HepG2 (cell line): ENCODE results near the gene SUSD2. TPM values are rescaled to one million over a fixed set of nuclear protein-coding genes. Genes with fewer than 3 reads are reported as not detected.

Experiments used
- ELF4 ChIP-seq: sonication (generic); formaldehyde crosslinking; IDR thresholded peaks from 2 replicates; pipeline ENCODE4 v1.5.0; 2020; ENCODE audit warnings: missing genetic modification reagents, mild to moderate bottlenecking, moderate library complexity, borderline replicate concordance
- HCFC1 ChIP-seq: fragments of 150-350 bp; IDR thresholded peaks from 2 replicates; pipeline ENCODE4 v1.6.1; 2014; ENCODE audit warnings: low read depth, low read length
- HNRNPL ChIP-seq: fragments of 200-400 bp; formaldehyde crosslinking; IDR thresholded peaks from 2 replicates; pipeline ENCODE4 v1.6.1; 2017; ENCODE audit warnings: mild to moderate bottlenecking, low read depth, low read length
- JUND ChIP-seq: sonication (generic); formaldehyde crosslinking; IDR thresholded peaks from 2 replicates; pipeline ENCODE4 v1.8.0; 2022; ENCODE audit warnings: mild to moderate bottlenecking, missing genetic modification reagents
- KDM2A ChIP-seq: sonication (generic); formaldehyde crosslinking; IDR thresholded peaks from 2 replicates; pipeline ENCODE4 v1.4.0; 2020; ENCODE audit warnings: low read depth, missing genetic modification reagents, borderline replicate concordance
- MED1 ChIP-seq: sonication (generic); formaldehyde crosslinking; IDR thresholded peaks from 2 replicates; pipeline ENCODE4 v1.4.0; 2020; ENCODE audit warnings: missing genetic modification reagents
- NRL ChIP-seq: sonication (generic); formaldehyde crosslinking; IDR thresholded peaks from 2 replicates; pipeline ENCODE4 v1.5.0; 2020; ENCODE audit warnings: missing genetic modification reagents, mild to moderate bottlenecking, moderate library complexity, borderline replicate concordance
- PHF8 ChIP-seq: sonication (generic); formaldehyde crosslinking; IDR thresholded peaks from 2 replicates; pipeline ENCODE4 v1.5.0; 2020; ENCODE audit warnings: missing genetic modification reagents
- SMARCC2 ChIP-seq: fragments of 450-650 bp; IDR thresholded peaks from 2 replicates; pipeline ENCODE4 v1.6.1; 2017; ENCODE audit warnings: antibody characterized with exemption, mild to moderate bottlenecking
- TSC22D2 ChIP-seq: sonication (generic); formaldehyde crosslinking; IDR thresholded peaks from 2 replicates; pipeline ENCODE4 v1.5.1; 2020; ENCODE audit warnings: missing genetic modification reagents, mild to moderate bottlenecking, borderline replicate concordance
- ZFP90 ChIP-seq: sonication (generic); formaldehyde crosslinking; IDR thresholded peaks from 2 replicates; pipeline ENCODE4 v1.8.0; 2022; ENCODE audit warnings: missing genetic modification reagents, mild to moderate bottlenecking, inconsistent platforms, borderline replicate concordance
- ZKSCAN1 ChIP-seq: fragments of 150-350 bp; IDR thresholded peaks from 2 replicates; pipeline ENCODE4 v1.6.1; 2014; ENCODE audit warnings: low read length
- ZMYM2 ChIP-seq: sonication (generic); formaldehyde crosslinking; IDR thresholded peaks from 2 replicates; pipeline ENCODE4 v1.8.0; 2022; ENCODE audit warnings: mild to moderate bottlenecking, missing genetic modification reagents
- ZNF224 ChIP-seq: sonication (generic); formaldehyde crosslinking; IDR thresholded peaks from 2 replicates; pipeline ENCODE4 v1.5.0; 2020; ENCODE audit warnings: mild to moderate bottlenecking, missing genetic modification reagents
- polyA plus RNA-seq, 8 experiments: library from polyadenylated mRNA; depleted of rRNA in 3 of 8; stranded (reverse) in 7 of 8; unstranded in 1 of 8; fragments of >200 nt; fragmentation: Illumina TruSeq in 4 of 8; extraction: Trizol in 4 of 8; gene quantifications; 2 replicates each; pipeline versions ENCODE4 v1.2.1 to v1.2.3, GENCODE V29; 2011 to 2016; ENCODE audit warnings: low read depth in 4 of 8, missing spikeins in 1 of 8, mixed read lengths in 1 of 8; ENCODE audit not compliant: insufficient read depth in 1 of 8
- total RNA-seq, 5 experiments: library from RNA; depleted of rRNA; stranded (reverse); fragments of >200 nt; fragmentation: Illumina TruSeq; extraction: Trizol; gene quantifications; 2 replicates each; pipeline ENCODE4 v1.2.3, GENCODE V29; 2016; ENCODE audit warnings: low read depth in 1 of 5
- TF ChIP-seq, protein P1 (sequence below): sonication (generic); formaldehyde crosslinking; conservative IDR thresholded peaks from 2 replicates; pipeline ENCODE4 v1.4.0; 2020; ENCODE audit warnings: missing genetic modification reagents
- TF ChIP-seq, protein P2 (sequence below): sonication (generic); formaldehyde crosslinking; IDR thresholded peaks from 2 replicates; pipeline ENCODE4; 2020; ENCODE audit warnings: missing genetic modification reagents, mild to moderate bottlenecking, borderline replicate concordance
- TF ChIP-seq, protein P3 (sequence below): sonication (generic); formaldehyde crosslinking; IDR thresholded peaks from 2 replicates; pipeline ENCODE4 v1.5.0; 2020; ENCODE audit warnings: missing genetic modification reagents, mild to moderate bottlenecking, borderline replicate concordance
- TF ChIP-seq, protein P4 (sequence below): sonication (generic); formaldehyde crosslinking; IDR thresholded peaks from 2 replicates; pipeline ENCODE4 v1.8.1; 2023; ENCODE audit warnings: mild to moderate bottlenecking, moderate library complexity, missing genetic modification reagents
- TF ChIP-seq, protein P5 (sequence below): sonication (generic); formaldehyde crosslinking; IDR thresholded peaks from 2 replicates; pipeline ENCODE4 v1.8.1; 2022; ENCODE audit warnings: low read depth, mild to moderate bottlenecking, missing genetic modification reagents

Gene SUSD2
- total and polyA plus RNA-seq, 2 of the 13 experiments (the other 11 are each of a cell fraction or from before 2014, with no cell fraction given): 2.1 to 11.0 TPM

DNA sequence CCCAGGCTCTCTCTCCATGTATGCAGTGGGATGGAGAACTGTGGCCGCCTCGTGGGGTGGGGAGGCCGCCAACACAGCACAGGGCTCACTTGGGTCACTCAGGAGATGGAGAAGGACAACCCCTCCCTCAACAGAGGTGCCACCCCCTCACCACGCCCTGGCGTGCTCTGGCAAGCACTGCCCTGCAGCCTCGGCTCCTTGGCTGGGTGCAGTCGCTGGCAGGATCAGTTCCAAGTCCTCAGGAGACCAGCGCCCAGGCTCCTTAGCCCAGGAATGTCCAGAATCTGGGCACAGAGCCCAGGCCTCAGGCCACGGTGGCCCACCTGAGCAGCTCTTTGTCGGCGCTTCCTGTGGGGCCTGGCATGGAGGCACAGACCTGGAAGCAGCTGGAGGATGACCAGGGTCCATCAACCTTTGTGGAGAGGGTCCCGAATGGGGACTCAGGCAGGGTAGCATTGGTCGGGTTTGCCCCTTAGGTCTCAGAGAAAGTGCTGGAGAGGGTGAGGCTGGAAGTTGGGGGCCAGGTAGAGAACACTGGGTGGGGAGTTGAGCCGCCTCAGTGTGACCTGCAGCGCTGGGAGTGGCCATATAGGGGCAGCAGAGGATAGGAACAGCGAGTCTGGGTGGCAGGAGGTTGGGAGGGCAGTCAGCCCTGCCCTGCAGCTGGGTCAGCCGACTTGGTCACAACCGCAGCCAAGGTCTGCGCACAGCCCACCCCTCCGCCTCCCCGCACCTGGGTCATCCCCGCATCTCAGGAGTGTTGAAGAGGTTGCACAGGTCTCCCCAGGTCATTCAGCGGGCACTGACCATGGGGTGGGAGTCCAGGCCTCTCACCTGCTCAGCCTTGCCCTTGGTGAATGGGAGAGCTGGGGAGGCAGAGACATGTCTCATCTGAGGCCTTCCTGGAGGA lies 8.2 kb downstream of the SUSD2 start (continued):
- no peak for TF ChIP-seq ZMYM2 (CRISPR knock-in tag)
- no peak for TF ChIP-seq ZNF224 (CRISPR knock-in tag)
- TF ChIP-seq, protein P1, sequence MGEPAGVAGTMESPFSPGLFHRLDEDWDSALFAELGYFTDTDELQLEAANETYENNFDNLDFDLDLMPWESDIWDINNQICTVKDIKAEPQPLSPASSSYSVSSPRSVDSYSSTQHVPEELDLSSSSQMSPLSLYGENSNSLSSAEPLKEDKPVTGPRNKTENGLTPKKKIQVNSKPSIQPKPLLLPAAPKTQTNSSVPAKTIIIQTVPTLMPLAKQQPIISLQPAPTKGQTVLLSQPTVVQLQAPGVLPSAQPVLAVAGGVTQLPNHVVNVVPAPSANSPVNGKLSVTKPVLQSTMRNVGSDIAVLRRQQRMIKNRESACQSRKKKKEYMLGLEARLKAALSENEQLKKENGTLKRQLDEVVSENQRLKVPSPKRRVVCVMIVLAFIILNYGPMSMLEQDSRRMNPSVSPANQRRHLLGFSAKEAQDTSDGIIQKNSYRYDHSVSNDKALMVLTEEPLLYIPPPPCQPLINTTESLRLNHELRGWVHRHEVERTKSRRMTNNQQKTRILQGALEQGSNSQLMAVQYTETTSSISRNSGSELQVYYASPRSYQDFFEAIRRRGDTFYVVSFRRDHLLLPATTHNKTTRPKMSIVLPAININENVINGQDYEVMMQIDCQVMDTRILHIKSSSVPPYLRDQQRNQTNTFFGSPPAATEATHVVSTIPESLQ (CRISPR knock-in tag): no peak
- no peak for TF ChIP-seq TSC22D2 (CRISPR knock-in tag)
- TF ChIP-seq HNRNPL: peak; percentile 72; the same call in 1 of the 2 replicates
- TF ChIP-seq MED1 (CRISPR knock-in tag): 0 out of 2 replicates have a peak, but pooled peaks have one; percentile 17
- TF ChIP-seq, protein P2, sequence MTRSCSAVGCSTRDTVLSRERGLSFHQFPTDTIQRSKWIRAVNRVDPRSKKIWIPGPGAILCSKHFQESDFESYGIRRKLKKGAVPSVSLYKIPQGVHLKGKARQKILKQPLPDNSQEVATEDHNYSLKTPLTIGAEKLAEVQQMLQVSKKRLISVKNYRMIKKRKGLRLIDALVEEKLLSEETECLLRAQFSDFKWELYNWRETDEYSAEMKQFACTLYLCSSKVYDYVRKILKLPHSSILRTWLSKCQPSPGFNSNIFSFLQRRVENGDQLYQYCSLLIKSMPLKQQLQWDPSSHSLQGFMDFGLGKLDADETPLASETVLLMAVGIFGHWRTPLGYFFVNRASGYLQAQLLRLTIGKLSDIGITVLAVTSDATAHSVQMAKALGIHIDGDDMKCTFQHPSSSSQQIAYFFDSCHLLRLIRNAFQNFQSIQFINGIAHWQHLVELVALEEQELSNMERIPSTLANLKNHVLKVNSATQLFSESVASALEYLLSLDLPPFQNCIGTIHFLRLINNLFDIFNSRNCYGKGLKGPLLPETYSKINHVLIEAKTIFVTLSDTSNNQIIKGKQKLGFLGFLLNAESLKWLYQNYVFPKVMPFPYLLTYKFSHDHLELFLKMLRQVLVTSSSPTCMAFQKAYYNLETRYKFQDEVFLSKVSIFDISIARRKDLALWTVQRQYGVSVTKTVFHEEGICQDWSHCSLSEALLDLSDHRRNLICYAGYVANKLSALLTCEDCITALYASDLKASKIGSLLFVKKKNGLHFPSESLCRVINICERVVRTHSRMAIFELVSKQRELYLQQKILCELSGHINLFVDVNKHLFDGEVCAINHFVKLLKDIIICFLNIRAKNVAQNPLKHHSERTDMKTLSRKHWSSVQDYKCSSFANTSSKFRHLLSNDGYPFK (CRISPR knock-in tag): peak; percentile 24; the same call in 1 of the 2 replicates
- TF ChIP-seq NRL (CRISPR knock-in tag): peak; percentile 37; the same call in 1 of the 2 replicates
- TF ChIP-seq ELF4: no peak
- peak; percentile 50; the same call in 1 of the 2 replicates for TF ChIP-seq KDM2A (CRISPR knock-in tag)
- TF ChIP-seq HCFC1: no peak
- no peak for TF ChIP-seq JUND
- TF ChIP-seq, protein P3, sequence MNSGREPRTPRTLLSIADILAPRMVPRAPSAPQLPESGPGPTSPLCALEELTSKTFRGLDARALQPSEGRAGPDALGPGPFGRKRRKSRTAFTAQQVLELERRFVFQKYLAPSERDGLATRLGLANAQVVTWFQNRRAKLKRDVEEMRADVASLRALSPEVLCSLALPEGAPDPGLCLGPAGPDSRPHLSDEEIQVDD (CRISPR knock-in tag): no peak
- no peak for TF ChIP-seq ZKSCAN1
- TF ChIP-seq, protein P4, sequence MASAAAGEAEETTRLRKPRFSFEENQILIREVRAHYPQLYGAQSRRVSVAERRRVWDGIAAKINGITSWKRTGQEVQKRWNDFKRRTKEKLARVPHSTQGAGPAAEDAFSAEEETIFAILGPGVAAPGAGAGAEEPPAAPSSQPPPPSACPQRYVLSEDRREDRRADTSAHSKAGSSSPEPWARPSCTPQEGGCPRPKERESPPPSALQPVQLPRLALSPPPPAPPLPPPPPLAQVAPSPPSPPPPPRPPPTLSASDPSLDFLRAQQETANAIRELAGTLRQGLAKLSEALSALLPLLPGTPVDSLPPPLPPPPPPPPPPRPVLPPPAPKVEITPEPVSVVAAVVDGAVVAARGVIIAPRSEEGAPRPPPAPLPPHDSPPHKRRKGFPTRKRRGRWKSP (CRISPR knock-in tag): no peak
- no peak for TF ChIP-seq SMARCC2
- TF ChIP-seq PHF8 (CRISPR knock-in tag): 0 out of 2 replicates have a peak, but pooled peaks have one; percentile 27
- TF ChIP-seq ZFP90: no peak
- TF ChIP-seq, protein P5, sequence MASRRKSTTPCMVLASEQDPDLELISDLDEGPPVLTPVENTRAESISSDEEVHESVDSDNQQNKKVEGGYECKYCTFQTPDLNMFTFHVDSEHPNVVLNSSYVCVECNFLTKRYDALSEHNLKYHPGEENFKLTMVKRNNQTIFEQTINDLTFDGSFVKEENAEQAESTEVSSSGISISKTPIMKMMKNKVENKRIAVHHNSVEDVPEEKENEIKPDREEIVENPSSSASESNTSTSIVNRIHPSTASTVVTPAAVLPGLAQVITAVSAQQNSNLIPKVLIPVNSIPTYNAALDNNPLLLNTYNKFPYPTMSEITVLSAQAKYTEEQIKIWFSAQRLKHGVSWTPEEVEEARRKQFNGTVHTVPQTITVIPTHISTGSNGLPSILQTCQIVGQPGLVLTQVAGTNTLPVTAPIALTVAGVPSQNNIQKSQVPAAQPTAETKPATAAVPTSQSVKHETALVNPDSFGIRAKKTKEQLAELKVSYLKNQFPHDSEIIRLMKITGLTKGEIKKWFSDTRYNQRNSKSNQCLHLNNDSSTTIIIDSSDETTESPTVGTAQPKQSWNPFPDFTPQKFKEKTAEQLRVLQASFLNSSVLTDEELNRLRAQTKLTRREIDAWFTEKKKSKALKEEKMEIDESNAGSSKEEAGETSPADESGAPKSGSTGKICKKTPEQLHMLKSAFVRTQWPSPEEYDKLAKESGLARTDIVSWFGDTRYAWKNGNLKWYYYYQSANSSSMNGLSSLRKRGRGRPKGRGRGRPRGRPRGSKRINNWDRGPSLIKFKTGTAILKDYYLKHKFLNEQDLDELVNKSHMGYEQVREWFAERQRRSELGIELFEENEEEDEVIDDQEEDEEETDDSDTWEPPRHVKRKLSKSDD (CRISPR knock-in tag): no peak
